IPS-18a (cell line): Measurements from ENCODE around the gene SLC2A10.
"Not testable (repeated sequence)": the region's sequence is repeated elsewhere in the genome, so short reads cannot be mapped to it uniquely, and the experiment has no call there.

Source experiments
- H3K27ac ChIP-seq: one replicate; pipeline ENCODE4 v1.5.1; 2013; ENCODE audit warnings: low read length
- H3K27me3 ChIP-seq: one replicate; pipeline ENCODE4 v1.6.1; 2013; ENCODE audit warnings: mild to moderate bottlenecking, low read length; ENCODE audit not compliant: control insufficient read depth, insufficient read depth
- H3K36me3 ChIP-seq: one replicate; pipeline ENCODE4 v1.6.1; 2013; ENCODE audit warnings: low read depth, low read length; ENCODE audit not compliant: control insufficient read depth
- H3K4me1 ChIP-seq: one replicate; pipeline ENCODE4 v1.6.1; 2013; ENCODE audit warnings: low read depth, low read length; ENCODE audit not compliant: control insufficient read depth
- H3K4me3 ChIP-seq: one replicate; pipeline ENCODE4 v1.5.1; 2013; ENCODE audit warnings: low read length
- H3K9ac ChIP-seq: one replicate; pipeline ENCODE4 v1.6.1; 2013; ENCODE audit warnings: mild to moderate bottlenecking, low read length, moderate library complexity
- H3K9me3 ChIP-seq: one replicate; pipeline ENCODE4 v1.6.1; 2013; ENCODE audit warnings: low read depth, low read length; ENCODE audit not compliant: control insufficient read depth

SLC2A10 gene

GRCh38 chr20:46673394-46674252 lies 35.8 kb upstream of the SLC2A10 start:
- H3K4me1 ChIP-seq = peaks cover 13% of the 10 kb centered on the region
- H3K9me3 ChIP-seq = no peaks in the 10 kb centered on the region
- H3K27ac ChIP-seq = no peak overlapping the region
- H3K9ac ChIP-seq = no peak overlapping the region
- H3K27me3 ChIP-seq = no peaks in the 10 kb centered on the region
- H3K4me3 ChIP-seq = no peak overlapping the region
- H3K36me3 ChIP-seq = no peaks in the 10 kb centered on the region

- Histone ChIP-seq H3K27me3 (no peaks in the 10 kb centered on the region), H3K4me1 (peaks cover 13% of the 10 kb centered on the region), H3K27ac (no peak overlapping the region), H3K4me3 (no peak overlapping the region), H3K9ac (no peak overlapping the region), H3K36me3 (no peaks in the 10 kb centered on the region), H3K9me3 (no peaks in the 10 kb centered on the region)
Measured at GRCh38 chr20:46674253-46675083, 35.0 kb upstream of the SLC2A10 start.

DNA sequence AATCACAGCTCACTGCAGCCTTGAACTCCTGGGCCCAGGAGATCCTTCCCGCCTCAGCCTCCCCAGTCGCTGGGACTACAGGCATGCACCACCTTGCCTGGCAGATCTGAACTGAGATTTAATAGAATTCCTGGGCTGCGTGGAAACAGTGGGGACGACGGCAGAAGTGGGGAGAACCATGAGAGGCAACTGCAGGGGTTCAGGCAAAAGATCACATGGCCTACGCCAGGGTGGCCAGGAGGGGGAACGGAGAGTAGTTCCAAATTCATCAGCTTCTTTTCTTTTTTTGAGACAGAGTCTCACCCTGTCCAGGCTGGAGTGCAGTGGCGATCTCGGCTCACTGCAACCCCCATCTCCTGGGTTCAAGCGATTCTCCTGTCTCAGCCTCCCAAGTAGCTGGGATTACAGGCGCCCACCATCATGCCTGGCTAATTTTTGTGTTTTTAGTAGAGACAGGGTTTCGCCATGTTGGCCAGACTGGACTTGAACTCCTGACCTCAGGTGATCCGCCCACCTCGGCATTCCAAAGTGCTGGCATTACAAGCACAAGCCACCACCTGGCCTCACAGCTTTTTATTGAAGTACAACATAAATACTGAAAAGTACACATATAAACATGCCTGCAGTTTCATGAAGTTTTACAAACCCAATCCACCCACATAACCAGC lies 32.7 kb upstream of the SLC2A10 start:
- not testable (repeated sequence) for H3K27ac ChIP-seq, H3K4me3 ChIP-seq, H3K9ac ChIP-seq, H3K27me3 ChIP-seq, H3K9me3 ChIP-seq, H3K36me3 ChIP-seq
- H3K4me1 ChIP-seq = peaks cover 16% of the 10 kb centered on the region

DNA sequence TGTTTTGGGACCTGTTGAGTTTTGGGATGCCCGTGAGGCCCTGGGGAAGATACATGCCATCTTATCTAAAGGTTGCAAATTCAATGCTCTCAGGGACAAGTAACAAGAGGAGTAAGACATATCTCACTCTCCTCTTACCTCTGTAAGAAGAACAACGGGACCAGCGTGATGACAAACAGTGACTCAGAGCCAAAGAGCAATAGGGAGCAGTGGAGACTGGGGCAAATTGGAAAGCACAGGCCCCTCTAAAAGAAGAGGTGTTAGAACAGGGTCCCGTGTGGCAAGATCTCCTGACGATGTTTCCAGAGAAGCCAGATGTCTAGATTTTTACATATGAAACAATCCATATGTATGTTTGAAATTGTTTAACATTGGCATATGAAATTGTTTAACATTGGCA lies 31.8 kb upstream of the SLC2A10 start:
- Histone ChIP-seq H3K9ac (no peak overlapping the region), H3K36me3 (peaks cover 9% of the 10 kb centered on the region), H3K27ac (no peak overlapping the region), H3K27me3 (no peaks in the 10 kb centered on the region), H3K4me3 (no peak overlapping the region), H3K4me1 (peaks cover 24% of the 10 kb centered on the region), H3K9me3 (no peaks in the 10 kb centered on the region)

GRCh38 chr20:46678516-46678915 lies 30.9 kb upstream of the SLC2A10 start:
- Histone ChIP-seq H3K4me3 (no peak overlapping the region), H3K4me1 (peaks cover 33% of the 10 kb centered on the region), H3K36me3 (peaks cover 9% of the 10 kb centered on the region), H3K27me3 (no peaks in the 10 kb centered on the region), H3K9ac (no peak overlapping the region), H3K27ac (no peak overlapping the region), H3K9me3 (no peaks in the 10 kb centered on the region)

GRCh38 chr20:46680684-46681031 lies 28.8 kb upstream of the SLC2A10 start:
- no peaks in the 10 kb centered on the region for H3K9me3 ChIP-seq
- no peak overlapping the region for H3K27ac ChIP-seq
- H3K4me1 ChIP-seq = peaks cover 22% of the 10 kb centered on the region
- H3K27me3 ChIP-seq = no peaks in the 10 kb centered on the region
- peaks cover 10% of the 10 kb centered on the region for H3K36me3 ChIP-seq
- H3K4me3 ChIP-seq = no peak overlapping the region
- H3K9ac ChIP-seq = no peak overlapping the region

- Histone ChIP-seq H3K27me3 (no peaks in the 10 kb centered on the region), H3K9me3 (no peaks in the 10 kb centered on the region), H3K9ac (no peak overlapping the region), H3K4me3 (no peak overlapping the region), H3K4me1 (peaks cover 22% of the 10 kb centered on the region), H3K27ac (no peak overlapping the region), H3K36me3 (peaks cover 15% of the 10 kb centered on the region)
Measured at GRCh38 chr20:46681032-46681854, 28.2 kb upstream of the SLC2A10 start.

DNA sequence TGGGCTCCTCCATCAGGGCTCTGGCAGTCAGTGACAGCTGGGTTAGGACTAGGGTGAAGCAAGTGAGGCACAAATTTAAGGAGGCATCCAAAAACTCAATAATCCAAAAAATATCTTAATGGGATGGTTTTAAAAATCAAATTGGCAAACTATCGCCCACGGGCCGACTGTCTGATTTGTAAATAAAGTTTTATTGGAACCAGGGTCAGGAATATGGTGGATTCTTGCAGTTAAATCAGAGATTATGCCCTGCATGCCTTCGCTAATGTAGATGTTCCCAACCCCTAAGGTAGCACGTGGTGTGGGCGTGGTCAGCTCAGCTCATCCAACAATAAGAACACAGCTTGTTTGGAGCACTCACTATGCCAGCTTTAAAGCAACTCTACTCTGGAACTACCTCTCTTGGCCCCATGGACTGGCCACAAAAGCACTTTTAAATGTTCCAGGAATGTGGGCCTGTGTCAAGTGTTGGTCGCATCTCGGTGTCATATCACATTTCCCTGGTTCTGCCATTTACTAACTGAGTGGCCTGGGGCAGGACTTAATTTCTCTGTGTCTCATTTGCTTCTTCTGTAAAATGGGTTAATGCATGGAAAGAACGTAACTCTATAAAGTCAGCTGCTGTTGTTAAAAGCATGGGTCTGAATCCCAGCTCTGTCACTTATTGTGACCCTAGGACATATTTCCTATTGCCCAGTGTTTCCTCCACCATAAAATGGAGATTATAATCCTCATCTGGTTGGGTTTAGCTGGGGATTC lies 27.2 kb upstream of the SLC2A10 start:
- no peak overlapping the region for H3K27ac ChIP-seq
- H3K27me3 ChIP-seq = no peaks in the 10 kb centered on the region
- H3K9me3 ChIP-seq = no peaks in the 10 kb centered on the region
- no peak overlapping the region for H3K4me3 ChIP-seq
- no peak overlapping the region for H3K9ac ChIP-seq
- H3K36me3 ChIP-seq = peaks cover 22% of the 10 kb centered on the region
- peaks cover 22% of the 10 kb centered on the region for H3K4me1 ChIP-seq

- H3K9ac ChIP-seq = peak overlapping the region; percentile 78
- peak overlapping the region; percentile 71 for H3K4me3 ChIP-seq
- peaks cover 27% of the 10 kb centered on the region for H3K4me1 ChIP-seq
- no peaks in the 10 kb centered on the region for H3K9me3 ChIP-seq
- H3K36me3 ChIP-seq = peaks cover 22% of the 10 kb centered on the region
- no peaks in the 10 kb centered on the region for H3K27me3 ChIP-seq
- no peak overlapping the region for H3K27ac ChIP-seq
Measured at GRCh38 chr20:46683011-46683667, 26.3 kb upstream of the SLC2A10 start.

DNA sequence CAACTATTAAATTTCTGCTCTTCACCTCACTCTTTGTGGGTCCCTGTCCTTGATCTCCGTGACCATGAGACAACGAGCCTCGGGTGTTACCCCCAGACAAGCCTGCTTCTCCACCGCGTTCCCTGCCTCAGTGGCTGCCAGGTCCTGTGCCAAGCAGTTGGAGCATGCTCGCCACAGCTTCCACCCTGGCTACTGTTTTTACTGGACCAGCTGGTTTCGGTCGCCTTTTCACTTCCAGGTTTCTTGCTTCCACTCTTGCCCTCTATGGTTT lies 25.8 kb upstream of the SLC2A10 start:
- no peaks in the 10 kb centered on the region for H3K27me3 ChIP-seq
- H3K9me3 ChIP-seq = no peaks in the 10 kb centered on the region
- peak overlapping the region; percentile 71 for H3K4me3 ChIP-seq
- H3K4me1 ChIP-seq = peaks cover 27% of the 10 kb centered on the region
- peak overlapping the region; percentile 78 for H3K9ac ChIP-seq
- no peak overlapping the region for H3K27ac ChIP-seq
- H3K36me3 ChIP-seq = peaks cover 22% of the 10 kb centered on the region
